Esophagus muscularis mucosa (tissue), 4 donors: ENCODE results near the gene CCDC77.

Experiments used
- CTCF ChIP-seq, 3 experiments: fragments of 200-600 bp in 2 of 3; fragments of 450-650 bp in 1 of 3; sonication (generic) in 2 of 3; IDR thresholded peaks; one replicate each; pipeline ENCODE4 v1.5.1; 2017 to 2019; ENCODE audit warnings: antibody characterized with exemption in 3 of 3, mild to moderate bottlenecking in 2 of 3, moderate library complexity in 1 of 3
- EP300 ChIP-seq: sonication (generic); formaldehyde crosslinking; IDR thresholded peaks from one replicate; pipeline ENCODE4 v1.6.1; 2017; ENCODE audit warnings: antibody characterized with exemption
- POLR2A ChIP-seq: fragments of 450-650 bp; IDR thresholded peaks from one replicate; pipeline ENCODE4 v1.6.1; 2017; ENCODE audit warnings: antibody characterized with exemption, moderate library complexity, mild to moderate bottlenecking, low read depth

DNA sequence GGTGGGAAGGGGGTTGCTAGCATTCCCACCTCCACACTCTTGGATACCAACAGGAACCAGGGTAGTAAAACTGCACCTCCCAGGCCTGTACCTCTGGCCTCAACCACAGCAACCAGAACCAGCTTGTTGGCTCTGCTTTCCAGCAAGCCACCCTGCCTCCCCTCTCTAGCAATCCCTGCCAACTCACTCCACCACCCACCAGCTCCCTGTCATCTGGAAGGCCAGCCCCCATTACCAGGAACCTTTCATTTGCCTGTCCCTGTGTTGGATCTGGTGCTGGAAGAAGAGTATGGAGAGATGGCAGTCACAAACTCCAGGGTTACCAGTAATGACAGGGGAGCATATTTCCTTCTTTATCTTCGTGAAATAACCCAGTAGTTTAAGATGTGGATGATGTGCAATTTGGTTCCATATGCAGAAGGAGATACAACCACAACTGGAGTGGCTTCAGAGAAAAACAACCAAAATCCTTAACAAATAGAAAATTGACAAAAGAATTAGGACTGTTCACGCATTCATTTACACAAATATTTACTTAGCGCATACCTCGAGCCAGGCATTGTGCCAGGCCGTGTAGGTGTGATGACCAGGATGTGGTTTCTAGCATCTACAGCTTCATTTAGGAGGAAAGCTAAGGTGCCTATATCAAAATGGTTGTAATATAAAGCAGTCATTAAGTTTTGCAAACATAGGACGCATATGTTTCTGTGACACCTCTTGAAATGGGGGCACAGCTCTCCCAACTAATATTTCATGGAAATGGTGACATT, 61.7 kb downstream of the CCDC77 start:
- no peak for TF ChIP-seq EP300
- TF ChIP-seq CTCF (IDR thresholded peaks at IDR 0.05): no peak
- TF ChIP-seq POLR2A: no peak
